HEK293 (cell line): ENCODE results near the gene HSPA2.

ENCODE experiments used
- BCL11A ChIP-seq: fragments of 450-650 bp; formaldehyde crosslinking; IDR thresholded peaks from 2 replicates; pipeline ENCODE4 v1.5.1; 2016; ENCODE audit warnings: low read depth, missing biosample characterization, missing genetic modification characterization
- CTCF ChIP-seq: fragments of 450-650 bp; formaldehyde crosslinking; IDR thresholded peaks from 2 replicates; pipeline ENCODE4 v1.5.1; 2016; ENCODE audit warnings: missing biosample characterization, missing genetic modification characterization
- EGR2 ChIP-seq: fragments of 450-650 bp; formaldehyde crosslinking; IDR thresholded peaks from 2 replicates; pipeline ENCODE4 v1.5.1; 2016; ENCODE audit warnings: low read depth, missing biosample characterization, missing genetic modification characterization
- FEZF1 ChIP-seq: fragments of 450-650 bp; formaldehyde crosslinking; IDR thresholded peaks from 2 replicates; pipeline ENCODE4 v1.5.1; 2016; ENCODE audit warnings: missing biosample characterization, missing genetic modification characterization
- GLIS1 ChIP-seq: fragments of 450-650 bp; formaldehyde crosslinking; IDR thresholded peaks from 2 replicates; pipeline ENCODE4 v1.5.1; 2016; ENCODE audit warnings: missing biosample characterization, missing genetic modification characterization
- KLF7 ChIP-seq: fragments of 450-650 bp; formaldehyde crosslinking; IDR thresholded peaks from 2 replicates; pipeline ENCODE4 v1.5.1; 2016; ENCODE audit warnings: missing biosample characterization, missing genetic modification characterization, borderline replicate concordance
- OVOL3 ChIP-seq: fragments of 450-650 bp; formaldehyde crosslinking; IDR thresholded peaks from 2 replicates; pipeline ENCODE4 v1.5.1; 2016; ENCODE audit warnings: missing biosample characterization, missing genetic modification characterization
- SP3 ChIP-seq: fragments of 450-650 bp; formaldehyde crosslinking; IDR thresholded peaks from 2 replicates; pipeline ENCODE4 v1.5.1; 2016; ENCODE audit warnings: missing biosample characterization, missing genetic modification characterization
- SP7 ChIP-seq: fragments of 450-650 bp; formaldehyde crosslinking; IDR thresholded peaks from 2 replicates; pipeline ENCODE4 v1.5.1; 2016; ENCODE audit warnings: missing biosample characterization, missing genetic modification characterization
- TCF7L2 ChIP-seq: IDR thresholded peaks from 2 replicates; pipeline ENCODE4 v1.6.1; 2011; ENCODE audit warnings: low read depth, mild to moderate bottlenecking, inconsistent platforms, low read length, moderate library complexity, borderline replicate concordance
- WT1 ChIP-seq: fragments of 450-650 bp; formaldehyde crosslinking; IDR thresholded peaks from 2 replicates; pipeline ENCODE4 v1.5.1; 2016; ENCODE audit warnings: missing biosample characterization, missing genetic modification characterization
- ZBTB44 ChIP-seq: fragments of 450-650 bp; IDR thresholded peaks from 2 replicates; pipeline ENCODE4 v1.5.1; 2018; ENCODE audit warnings: missing biosample characterization, mild to moderate bottlenecking, missing genetic modification characterization
- ZBTB7A ChIP-seq: fragments of 450-650 bp; formaldehyde crosslinking; IDR thresholded peaks from 2 replicates; pipeline ENCODE4 v1.5.1; 2016; ENCODE audit warnings: low read depth, missing biosample characterization, missing genetic modification characterization
- ZBTB8A ChIP-seq: fragments of 450-650 bp; formaldehyde crosslinking; IDR thresholded peaks from 2 replicates; pipeline ENCODE4 v1.5.1; 2016; ENCODE audit warnings: missing biosample characterization, missing genetic modification characterization
- ZFHX2 ChIP-seq: fragments of 450-650 bp; formaldehyde crosslinking; conservative IDR thresholded peaks from 2 replicates; pipeline ENCODE4 v1.5.1; 2016; ENCODE audit warnings: missing biosample characterization, missing genetic modification characterization
- ZFP37 ChIP-seq: fragments of 450-650 bp; formaldehyde crosslinking; IDR thresholded peaks from 2 replicates; pipeline ENCODE4 v1.5.1; 2016; ENCODE audit warnings: missing biosample characterization, missing genetic modification characterization
- ZNF121 ChIP-seq: fragments of 450-650 bp; formaldehyde crosslinking; IDR thresholded peaks from 2 replicates; pipeline ENCODE4 v1.5.1; 2016; ENCODE audit warnings: missing biosample characterization, missing genetic modification characterization
- ZNF146 ChIP-seq: fragments of 450-650 bp; formaldehyde crosslinking; IDR thresholded peaks from 2 replicates; pipeline ENCODE4 v1.5.1; 2016; ENCODE audit warnings: missing biosample characterization, missing genetic modification characterization
- ZNF148 ChIP-seq: fragments of 450-650 bp; formaldehyde crosslinking; IDR thresholded peaks from 2 replicates; pipeline ENCODE4 v1.5.0; 2017; ENCODE audit warnings: missing biosample characterization, missing genetic modification characterization, borderline replicate concordance
- ZNF157 ChIP-seq: fragments of 450-650 bp; formaldehyde crosslinking; IDR thresholded peaks from 2 replicates; pipeline ENCODE4 v1.5.1; 2016; ENCODE audit warnings: missing biosample characterization, missing genetic modification characterization
- ZNF239 ChIP-seq: fragments of 450-650 bp; formaldehyde crosslinking; IDR thresholded peaks from 2 replicates; pipeline ENCODE4 v1.5.1; 2016; ENCODE audit warnings: missing biosample characterization, missing genetic modification characterization
- ZNF248 ChIP-seq: fragments of 450-650 bp; formaldehyde crosslinking; IDR thresholded peaks from 2 replicates; pipeline ENCODE4 v1.5.1; 2017; ENCODE audit warnings: missing biosample characterization, missing genetic modification characterization
- ZNF274 ChIP-seq, 2 experiments: fragments of 200-500 bp in 1 of 2; fragments of 450-650 bp in 1 of 2; sonication (Bioruptor generic) in 1 of 2; formaldehyde crosslinking in 1 of 2; IDR thresholded peaks; 2 replicates each; pipeline versions ENCODE4 v1.5.1 to v1.6.1; 2014 to 2016; ENCODE audit warnings: borderline replicate concordance in 1 of 2, inconsistent platforms in 1 of 2, low read length in 1 of 2, missing biosample characterization in 1 of 2, missing genetic modification characterization in 1 of 2
- ZNF280C ChIP-seq: fragments of 450-650 bp; formaldehyde crosslinking; IDR thresholded peaks from 2 replicates; pipeline ENCODE4 v1.5.1; 2016; ENCODE audit warnings: missing biosample characterization, missing genetic modification characterization
- ZNF48 ChIP-seq: fragments of 450-650 bp; formaldehyde crosslinking; IDR thresholded peaks from 2 replicates; pipeline ENCODE4 v1.5.1; 2016; ENCODE audit warnings: missing biosample characterization, missing genetic modification characterization
- ZNF529 ChIP-seq: fragments of 450-650 bp; formaldehyde crosslinking; IDR thresholded peaks from 2 replicates; pipeline ENCODE4 v1.5.1; 2017; ENCODE audit warnings: missing genetic modification characterization, missing biosample characterization; ENCODE audit not compliant: insufficient replicate concordance
- ZNF555 ChIP-seq: fragments of 450-650 bp; formaldehyde crosslinking; conservative IDR thresholded peaks from 2 replicates; pipeline ENCODE4 v1.5.1; 2017; ENCODE audit warnings: missing biosample characterization, mild to moderate bottlenecking, missing genetic modification characterization, inconsistent platforms
- ZNF600 ChIP-seq: fragments of 450-650 bp; formaldehyde crosslinking; IDR thresholded peaks from 2 replicates; pipeline ENCODE4 v1.5.1; 2016; ENCODE audit warnings: missing biosample characterization, missing genetic modification characterization
- ZNF692 ChIP-seq: fragments of 450-650 bp; formaldehyde crosslinking; IDR thresholded peaks from 2 replicates; pipeline ENCODE4 v1.5.1; 2016; ENCODE audit warnings: missing biosample characterization, missing genetic modification characterization
- ZNF701 ChIP-seq: fragments of 450-650 bp; formaldehyde crosslinking; IDR thresholded peaks from 2 replicates; pipeline ENCODE4 v1.5.1; 2016; ENCODE audit warnings: missing biosample characterization, missing genetic modification characterization
- ZSCAN23 ChIP-seq: fragments of 450-650 bp; formaldehyde crosslinking; IDR thresholded peaks from 2 replicates; pipeline ENCODE4 v1.5.1; 2016; ENCODE audit warnings: missing biosample characterization, missing genetic modification characterization

HSPA2 gene

GRCh38 chr14:64504897-64505794, 35.4 kb upstream of the HSPA2 start (continued):
- TF ChIP-seq WT1 (no peak), SP7 (tag by site-specific recombination) (0 out of 2 replicates have a peak, but pooled peaks have one; percentile 8), ZFP37 (tag by site-specific recombination) (no peak), ZNF157 (tag by site-specific recombination) (no peak), ZNF529 (tag by site-specific recombination) (no peak), FEZF1 (tag by site-specific recombination) (no peak), ZFHX2 (tag by site-specific recombination) (peak; percentile 61), KLF7 (no peak), ZSCAN23 (no peak), GLIS1 (tag by site-specific recombination) (no peak), CTCF (tag by site-specific recombination) (no peak), ZNF248 (tag by site-specific recombination) (no peak), TCF7L2 (no peak), ZNF280C (tag by site-specific recombination) (no peak), SP3 (tag by site-specific recombination) (no peak), ZBTB44 (tag by site-specific recombination) (no peak), ZNF121 (no peak), ZNF600 (tag by site-specific recombination) (peak; percentile 95), ZNF274 (IDR thresholded peaks at IDR 0.05; ENCODE audit: low read length) (no peak), ZNF274 (tag by site-specific recombination; IDR thresholded peaks at IDR 0.05; ENCODE audit: borderline replicate concordance) (no peak), ZNF239 (tag by site-specific recombination) (no peak), OVOL3 (tag by site-specific recombination) (no peak), ZBTB7A (no peak), ZNF48 (no peak), ZBTB8A (peak; percentile 78), ZNF555 (tag by site-specific recombination) (no peak), ZNF146 (no peak), ZNF692 (tag by site-specific recombination) (no peak), BCL11A (tag by site-specific recombination) (no peak), ZNF701 (tag by site-specific recombination) (no peak), ZNF148 (no peak), EGR2 (tag by site-specific recombination) (peak; percentile 74)
